K562 (cell line): ENCODE results near the gene SEC24C. TPM values are rescaled to one million over a fixed set of nuclear protein-coding genes. Genes with fewer than 3 reads are reported as not detected.
"Not testable (repeated sequence)": the region's sequence is repeated elsewhere in the genome, so short reads cannot be mapped to it uniquely, and the experiment has no call there.

Experiments used
- ATAC-seq: fragments of 200-7000 bp; cut with Tn5 transposase; 3 replicates; pipeline ENCODE4 v1.9.1; 2020; ENCODE audit warnings: moderate library complexity
- BruUV-seq: library from RNA; stranded (reverse); fragments of 400-500 nt; replicated peaks from 2 replicates; lab custom pipeline; 2021; lab: Mats Ljungman, UMichigan
- CTCF ChIA-PET: fragments of 300-600 bp; formaldehyde crosslinking; extraction: SDS; loops from one replicate; lab custom pipeline; 2021; ENCODE audit warnings: low intra/inter-chr PET ratio; lab: Yijun Ruan, JAX
- POLR2A ChIA-PET: fragments of 300-600, 350-650 bp; sonication (Branson Sonifier 250); formaldehyde crosslinking; extraction: SDS; loops from one replicate; lab custom pipeline; 2021; ENCODE audit warnings: antibody characterized with exemption, inconsistent platforms; lab: Yijun Ruan, JAX
- DNase-seq, 4 experiments: peaks; one replicate each; pipeline versions ENCODE4 v3.0.0 to v3.0.0-alpha.2; 2011 to 2018; ENCODE audit warnings: low spot score in 3 of 4, mixed read lengths in 3 of 4; ENCODE audit errors: extremely low read depth in 1 of 4
- FAIRE-seq: peaks from 2 replicates; lab custom pipeline; 2011; peaks lifted over from hg19 to GRCh38; lab: Jason Lieb, UNC
- H2AFZ ChIP-seq: 2 replicates; pipeline ENCODE4 v1.6.0; 2011; ENCODE audit warnings: low read depth, low read length, control low read depth, inconsistent platforms
- H3K27ac ChIP-seq: fragments of 200-600 bp; 3 replicates; pipeline ENCODE4 v1.8.0; 2011; ENCODE audit warnings: low read depth, mild to moderate bottlenecking, control low read depth, inconsistent platforms, low read length, moderate library complexity, mixed read lengths; ENCODE audit errors: extremely low read depth
- H3K27me3 ChIP-seq, 2 experiments: fragments of 300-600 bp in 1 of 2; 2 replicates in 1 of 2; 3 replicates in 1 of 2; pipeline versions ENCODE4 v1.6.0 to v1.8.0; 2011; ENCODE audit warnings: inconsistent platforms in 2 of 2, low read length in 2 of 2, mild to moderate bottlenecking in 1 of 2, mixed read lengths in 1 of 2, moderate library complexity in 1 of 2; ENCODE audit not compliant: control insufficient read depth in 2 of 2, insufficient read depth in 2 of 2
- H3K36me3 ChIP-seq: fragments of 300-600 bp; 3 replicates; pipeline ENCODE4 v1.8.0; 2011; ENCODE audit warnings: mild to moderate bottlenecking, low read length, inconsistent platforms; ENCODE audit not compliant: control insufficient read depth, insufficient read depth
- H3K4me1 ChIP-seq, 2 experiments: fragments of 200-600 bp in 1 of 2; replicated peaks in 1 of 2; 2 replicates in 1 of 2; 3 replicates in 1 of 2; pipeline versions ENCODE4 v1.5.1 to v1.8.0; 2011; ENCODE audit warnings: inconsistent platforms in 2 of 2, low read length in 2 of 2, mild to moderate bottlenecking in 1 of 2, mixed read lengths in 1 of 2, moderate library complexity in 1 of 2; ENCODE audit not compliant: control insufficient read depth in 2 of 2, insufficient read depth in 2 of 2
- H3K4me2 ChIP-seq: 2 replicates; pipeline ENCODE4 v1.6.1; 2011; ENCODE audit warnings: low read length, control low read depth, inconsistent platforms, mixed read lengths; ENCODE audit not compliant: insufficient read depth
- H3K4me3 ChIP-seq: fragments of 200-600 bp; sonication (generic), shearing (Covaris generic); 2 replicates; pipeline ENCODE4 v1.5.1; 2016; ENCODE audit warnings: control low read depth, inconsistent platforms
- H3K79me2 ChIP-seq: fragments of 200-600 bp; 3 replicates; pipeline ENCODE4 v1.8.0; 2011; ENCODE audit warnings: low read length, inconsistent platforms; ENCODE audit not compliant: control insufficient read depth, insufficient read depth
- H3K9ac ChIP-seq, 2 experiments: 2 replicates each; pipeline versions ENCODE4 v1.6.0 to v1.6.1; 2011; ENCODE audit warnings: low read depth in 2 of 2, low read length in 2 of 2, control low read depth in 1 of 2, inconsistent platforms in 1 of 2, mild to moderate bottlenecking in 1 of 2, mixed read lengths in 1 of 2; ENCODE audit not compliant: insufficient read depth in 1 of 2
- H3K9me1 ChIP-seq: one replicate; pipeline ENCODE4 v1.6.0; 2011; ENCODE audit warnings: inconsistent platforms, mild to moderate bottlenecking, low read length, moderate library complexity; ENCODE audit not compliant: control insufficient read depth, insufficient read depth
- H3K9me3 ChIP-seq: replicated peaks from 2 replicates; pipeline ENCODE4 v1.5.1; 2011; ENCODE audit warnings: low read depth, low read length, inconsistent platforms; ENCODE audit not compliant: control insufficient read depth, insufficient read depth
- H4K20me1 ChIP-seq: replicated peaks from 2 replicates; pipeline ENCODE4 v1.6.1; 2011; ENCODE audit warnings: low read length, inconsistent platforms, mixed read lengths; ENCODE audit not compliant: control insufficient read depth, insufficient read depth
- C11orf30 ChIP-seq: fragments of 450-650 bp; IDR thresholded peaks from 2 replicates; pipeline ENCODE4 v1.6.1; 2016; ENCODE audit warnings: low read depth, mild to moderate bottlenecking
- CBFA2T3 ChIP-seq: fragments of 450-650 bp; IDR thresholded peaks from 2 replicates; pipeline ENCODE4 v1.6.1; 2017
- DACH1 ChIP-seq: fragments of 450-650 bp; IDR thresholded peaks from 2 replicates; pipeline ENCODE4 v1.6.1; 2018; ENCODE audit not compliant: partially characterized antibody
- POLR2AphosphoS5 ChIP-seq: IDR thresholded peaks from 2 replicates; pipeline ENCODE4 v1.6.1; 2011; ENCODE audit warnings: mild to moderate bottlenecking, low read depth, low read length, moderate library complexity; ENCODE audit not compliant: control insufficient read depth, insufficient read depth
- TEAD4 ChIP-seq, 2 experiments: sonication (generic) in 1 of 2; formaldehyde crosslinking in 1 of 2; IDR thresholded peaks; 2 replicates each; pipeline versions ENCODE4 v1.6.1 to v1.8.0; 2012 to 2022; ENCODE audit warnings: borderline replicate concordance in 1 of 2, inconsistent platforms in 1 of 2, low read length in 1 of 2, mild to moderate bottlenecking in 1 of 2, missing genetic modification reagents in 1 of 2
- WGBS: fragments of 100-300 bp; shearing (Covaris generic); methylation state at CpG from one replicate; pipeline ENCODE4 v1.1.6; 2016; ENCODE audit warnings: low coverage, mixed read lengths; ENCODE audit not compliant: insufficient coverage; ENCODE audit errors: missing lambda C conversion rate; 5-methylcytosine and 5-hydroxymethylcytosine counted together
- in situ Hi-C: fragments of 300-500 bp; cut with MboI; formaldehyde crosslinking; loops from 4 replicates; pipeline ENCODE4 v1.15.0; 2018; ENCODE audit warnings: inconsistent platforms, mixed read lengths
- intact Hi-C: fragments of 100-400 bp; cut with micrococcal nuclease; formaldehyde crosslinking; loops from 2 replicates; pipeline ENCODE4 v1.14.2; 2022
- polyA plus RNA-seq, 8 experiments: library from polyadenylated mRNA; depleted of rRNA in 4 of 8; stranded (reverse) in 5 of 8; unstranded in 3 of 8; fragments of >200 nt; fragmentation: Nextera tagmentation in 2 of 8; fragmentation: Illumina TruSeq in 1 of 8; extraction: Ambion mirVana in 2 of 8; extraction: Trizol in 1 of 8; gene quantifications; 2 replicates each; pipeline versions ENCODE4 v1.2.1 to v1.2.3, GENCODE V29; 2011 to 2014; ENCODE audit warnings: inconsistent platforms in 1 of 8, missing spikeins in 1 of 8
- total RNA-seq, 7 experiments: library from RNA; depleted of rRNA in 6 of 7; stranded (reverse); fragments of >200 nt in 6 of 7; fragmentation: Illumina TruSeq in 2 of 7; extraction: Trizol in 2 of 7; gene quantifications; 2 replicates each; pipeline versions ENCODE4 v1.2.1 to v1.2.3, GENCODE V29; 2011 to 2021; ENCODE audit warnings: low replicate concordance in 1 of 7

The SEC24C gene
- total and polyA plus RNA-seq, 9 of the 15 experiments (the other 6 are each of a cell fraction or from before 2014, with no cell fraction given), result 19.0 to 115 (median 70.5) TPM

DNA sequence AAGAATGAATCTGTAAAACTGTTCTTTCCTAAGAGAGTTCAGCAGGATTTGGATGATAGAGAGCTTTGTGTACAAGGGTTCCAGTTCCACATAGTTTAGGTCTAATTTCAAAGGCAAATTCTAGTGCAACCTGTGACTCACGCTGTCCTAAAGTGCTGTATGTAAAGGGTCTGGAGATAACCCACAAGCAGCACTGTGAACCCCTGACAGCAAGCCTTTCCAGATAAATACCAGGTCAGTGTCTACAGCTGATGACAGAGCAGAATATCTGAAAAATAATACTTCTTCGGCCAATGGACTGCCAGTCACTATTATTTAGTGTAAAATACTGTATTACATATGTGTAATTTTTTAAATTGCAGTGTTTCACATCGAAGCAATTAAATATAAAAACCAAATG, 30.3 kb upstream of the SEC24C start (continued):
- TF ChIP-seq TEAD4 (IDR thresholded peaks at IDR 0.05; ENCODE audit: low read length) (peak; percentile 65), CBFA2T3 (peak; percentile 69), DACH1 (peak; percentile 19), POLR2AphosphoS5 (peak; percentile 34; the same call in 1 of the 2 replicates), C11orf30 (peak; percentile 52)
- not testable (repeated sequence) for TF ChIP-seq TEAD4 (CRISPR knock-in tag; IDR thresholded peaks at IDR 0.05; ENCODE audit: borderline replicate concordance)

GRCh38 chr10:73714483-73714882, 29.7 kb upstream of the SEC24C start:
- H3K9me1 ChIP-seq, H3K27me3 ChIP-seq, H3K9me3 ChIP-seq, CTCF ChIA-PET, FAIRE-seq, intact Hi-C loops, H3K79me2 ChIP-seq, DNase-seq, H4K20me1 ChIP-seq, H2AFZ ChIP-seq, in situ Hi-C loops, H3K9ac ChIP-seq, H3K4me3 ChIP-seq, BruUV-seq: not testable (repeated sequence)
- H3K4me2 ChIP-seq, result peak overlapping the region; percentile 17; the same call in 1 of the 2 replicates
- H3K4me1 ChIP-seq, result peaks cover 8 to 15% of the 10 kb centered on the region in 2 experiments
- POLR2A ChIA-PET, result interaction anchor here (0.6 kb wide), 1 partner anchor 17 kb away, joined by 3 read pairs; no protein-coding TSS in a partner anchor
- H3K27ac ChIP-seq, result peak overlapping the region; percentile 42; the same call in 2 of the 3 replicates
- ATAC-seq, result peak; percentile 61
- peaks cover 58% of the 10 kb centered on the region for H3K36me3 ChIP-seq
- 4% methylated on average over 3 of the region's 3 CpGs for WGBS
